IPS-NIHi7 (cell line): ENCODE data around the gene CACNA1E.
"Not testable (repeated sequence)": the region's sequence is repeated elsewhere in the genome, so short reads cannot be mapped to it uniquely, and the experiment has no call there.

ENCODE experiments used
- DNase-seq: peaks from one replicate; pipeline ENCODE4 v3.0.0; 2012; ENCODE audit warnings: mixed read lengths; ENCODE audit errors: extremely low spot score

The CACNA1E gene

DNA sequence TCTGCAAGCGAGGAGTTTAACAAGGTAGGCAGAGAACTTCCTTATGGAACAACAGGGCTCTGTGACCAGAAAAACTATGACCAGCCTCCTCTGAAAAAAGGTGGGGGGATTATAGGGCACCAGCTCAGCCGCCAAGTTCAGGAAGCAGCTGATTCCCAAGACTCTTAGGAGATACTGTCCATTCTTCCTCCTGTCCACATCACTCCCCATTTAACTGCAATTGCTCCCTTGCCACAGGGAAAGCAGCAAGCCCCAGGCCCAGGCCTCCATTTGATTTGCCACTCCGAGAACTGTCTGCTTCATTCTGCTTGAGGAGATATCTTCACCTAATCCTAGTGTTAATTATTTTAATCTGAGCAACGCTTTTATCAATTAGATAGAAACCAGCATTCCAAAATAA is 323.9 kb downstream of the CACNA1E start:
- DNase-seq, result no peak

DNA sequence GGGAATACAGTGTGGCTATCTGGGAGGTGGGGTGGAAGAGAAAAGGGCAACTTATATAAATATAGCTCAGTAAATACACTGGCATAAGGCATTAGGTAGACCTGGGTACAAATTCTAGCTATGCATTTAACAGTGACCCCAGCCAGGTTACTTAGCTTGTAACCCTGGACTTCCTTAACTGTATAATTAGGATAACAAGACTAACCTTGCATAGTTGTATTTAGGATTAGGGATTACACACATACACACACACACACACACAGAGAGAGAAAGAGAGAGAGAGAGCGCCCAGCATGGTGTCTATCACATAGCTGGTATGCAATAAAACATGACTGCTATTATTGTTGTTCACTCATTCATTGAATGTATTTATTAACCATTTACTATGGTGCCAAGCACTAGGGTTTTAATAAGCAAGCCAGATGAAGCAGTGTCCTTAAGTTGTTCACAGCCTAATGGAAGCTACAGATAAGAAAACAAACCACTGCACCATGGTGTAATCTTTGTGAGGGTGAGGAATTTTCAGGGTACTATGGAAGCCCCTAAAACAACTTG is 326.8 kb downstream of the CACNA1E start:
- no peak for DNase-seq

DNA sequence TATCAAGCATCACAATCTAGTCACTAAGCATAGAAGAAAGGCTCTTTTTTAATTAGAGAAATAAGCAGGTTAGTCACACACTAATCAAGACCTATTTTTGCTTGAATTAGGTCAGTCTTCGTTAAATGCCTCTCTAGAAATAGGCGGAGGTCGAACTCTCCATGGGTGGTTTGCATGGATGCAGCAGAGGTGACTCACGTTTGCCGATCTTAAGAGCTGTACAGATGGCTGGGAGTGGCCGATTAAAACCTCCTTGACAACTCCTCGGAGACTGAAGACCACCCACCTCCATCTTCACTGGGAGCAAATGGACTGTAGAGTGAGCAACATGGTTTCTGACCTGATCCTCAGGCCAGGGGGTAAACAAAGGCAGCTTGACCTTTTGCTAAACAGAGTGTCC is 328.9 kb downstream of the CACNA1E start:
- no peak for DNase-seq

DNA sequence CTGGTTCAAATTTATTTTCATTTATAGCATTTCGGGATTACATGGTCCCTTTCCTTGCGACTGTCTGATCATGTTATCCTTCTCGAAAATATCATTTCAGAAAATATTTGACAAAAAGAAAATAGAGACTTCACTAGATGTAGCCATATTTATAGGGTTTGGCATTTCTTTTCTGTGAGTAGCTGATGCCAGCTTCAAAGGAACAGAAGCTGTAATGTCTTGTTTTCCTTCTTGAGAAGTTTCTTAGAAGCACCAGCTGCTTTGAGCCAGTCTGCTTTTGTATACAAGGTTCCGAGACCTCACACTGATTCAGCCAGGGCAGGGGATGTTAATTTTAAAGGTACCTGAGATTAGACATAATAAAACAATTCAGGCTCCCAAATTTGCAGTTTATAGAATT is 329.9 kb downstream of the CACNA1E start:
- no peak for DNase-seq

DNA sequence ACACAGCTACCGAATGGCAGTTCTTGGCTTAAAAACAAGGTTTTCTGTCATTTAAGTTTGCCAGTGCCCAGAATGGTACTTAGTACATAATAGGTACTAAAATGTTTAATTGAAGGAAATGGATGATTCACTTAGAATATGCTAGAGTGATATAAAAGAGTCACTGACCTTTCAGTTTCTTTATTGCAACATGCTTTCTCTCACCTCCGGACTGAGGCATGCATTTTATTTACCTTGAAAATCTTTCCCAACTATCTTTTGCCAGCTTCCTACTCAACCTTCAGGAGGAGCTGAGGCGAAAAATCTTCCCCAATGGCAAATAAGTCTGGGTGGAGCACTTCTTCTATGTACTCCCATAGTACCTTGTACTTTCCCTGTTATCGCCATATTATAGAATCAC is 333.3 kb downstream of the CACNA1E start:
- no peak for DNase-seq

DNA sequence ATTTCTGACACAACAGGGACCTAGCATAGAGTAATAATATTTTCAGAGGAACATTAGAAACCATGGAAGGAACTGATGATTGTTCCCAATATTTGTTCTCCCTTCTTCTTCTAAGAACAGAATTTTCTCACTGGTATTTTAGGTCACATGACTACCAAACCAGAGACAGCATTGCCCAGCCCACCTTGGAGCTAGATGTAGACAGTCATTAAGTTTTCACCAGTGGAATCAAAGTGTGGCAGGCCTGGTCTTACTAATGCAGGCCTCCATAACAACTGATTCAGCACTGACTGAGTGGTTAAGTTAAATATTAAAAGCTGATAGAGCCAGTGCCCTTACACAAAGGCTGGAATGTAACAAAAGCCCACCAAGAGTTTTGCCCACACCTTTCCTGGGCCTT is 333.8 kb downstream of the CACNA1E start:
- DNase-seq, result no peak

DNA sequence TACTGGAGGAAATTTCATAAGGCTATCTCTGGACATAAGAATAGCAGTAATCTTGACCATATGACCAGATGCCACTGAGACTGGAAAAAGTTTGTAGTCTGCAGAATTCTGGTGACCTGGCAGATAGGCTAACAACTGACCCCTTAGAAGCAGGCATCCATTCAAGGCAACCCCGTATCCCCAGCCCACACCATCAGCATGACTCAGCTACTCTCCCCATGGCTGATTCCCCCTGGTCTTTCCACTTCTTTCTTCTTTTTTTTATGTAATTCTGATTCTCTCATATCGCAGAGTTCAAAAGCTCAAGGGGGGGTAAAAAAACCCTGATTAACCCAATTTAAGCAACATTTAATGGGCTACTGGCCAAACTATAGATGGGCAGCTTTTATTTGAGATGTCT is 335.1 kb downstream of the CACNA1E start:
- DNase-seq, result no peak

DNA sequence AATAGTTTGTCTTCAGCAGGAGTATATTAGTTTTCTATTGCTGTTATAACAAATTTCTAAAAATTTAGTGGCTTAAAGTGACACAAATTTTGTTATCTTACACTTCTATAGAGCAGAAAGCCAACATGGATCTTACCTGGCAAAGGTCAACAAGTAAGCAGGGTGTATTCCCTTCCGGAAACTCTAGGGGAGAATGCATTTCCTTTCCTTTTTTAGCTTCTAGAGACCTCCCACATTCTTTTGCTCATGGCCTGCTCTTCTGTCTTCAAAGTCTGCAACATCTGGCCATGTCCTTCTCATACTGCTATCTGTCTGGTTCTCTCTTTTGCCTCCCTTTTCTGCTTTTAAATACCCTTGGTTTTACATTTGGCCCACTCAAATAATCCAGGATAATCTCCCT is 335.6 kb downstream of the CACNA1E start:
- DNase-seq, result no peak

DNA sequence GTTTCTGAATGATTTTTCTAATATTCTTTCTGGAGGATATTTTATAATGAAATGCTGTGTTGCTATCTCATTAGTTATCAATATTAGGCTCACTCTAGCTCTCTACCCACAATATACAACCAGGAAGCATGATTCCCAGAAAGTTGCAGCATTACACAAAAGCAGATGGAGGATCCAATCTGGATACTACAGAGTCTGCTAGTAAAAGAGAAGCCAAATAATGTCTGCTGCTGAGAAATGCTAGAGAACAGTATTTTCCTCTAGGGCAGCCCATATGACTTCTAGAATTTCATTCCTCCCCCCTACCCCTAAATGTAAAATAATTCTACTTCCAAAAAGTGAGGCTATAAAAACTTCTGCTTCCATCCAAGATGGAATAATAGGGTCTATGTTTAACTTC is 338.4 kb downstream of the CACNA1E start:
- DNase-seq, result no peak

DNA sequence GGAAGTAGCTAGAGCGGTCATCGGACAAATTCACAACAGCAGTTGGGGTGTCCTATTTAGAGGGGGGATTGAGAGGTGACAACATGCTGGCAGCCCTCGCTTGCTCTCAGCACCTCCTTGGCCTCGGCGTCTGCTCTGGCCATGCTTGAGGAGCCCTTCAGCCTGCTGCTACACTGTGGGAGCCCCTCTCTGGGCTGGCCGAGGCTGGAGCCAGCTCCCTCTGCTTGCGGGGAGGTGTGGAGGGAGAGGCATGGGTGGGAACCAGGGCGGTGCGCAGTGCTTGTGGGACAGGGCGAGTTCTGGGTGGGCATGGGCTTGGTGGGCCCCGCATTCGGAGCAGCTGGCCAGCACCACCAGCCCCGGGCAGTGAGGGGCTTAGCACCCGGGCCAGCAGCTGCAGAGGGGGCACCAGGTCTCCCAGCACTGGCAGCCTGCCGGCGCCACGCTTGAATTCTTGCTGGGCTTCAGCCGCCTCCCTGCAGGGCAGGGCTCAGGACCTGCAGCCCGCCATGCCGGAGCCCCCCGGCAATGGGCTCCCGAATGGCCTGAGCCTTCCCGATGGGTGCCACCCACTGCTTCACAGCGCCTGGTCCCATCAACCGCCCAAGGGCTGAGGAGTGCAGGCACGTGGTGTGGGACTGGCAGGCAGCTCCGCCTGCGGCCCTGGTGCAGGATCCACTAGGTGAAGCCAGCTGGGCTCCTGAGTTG is 349.0 kb downstream of the CACNA1E start:
- not testable (repeated sequence) for DNase-seq

DNA sequence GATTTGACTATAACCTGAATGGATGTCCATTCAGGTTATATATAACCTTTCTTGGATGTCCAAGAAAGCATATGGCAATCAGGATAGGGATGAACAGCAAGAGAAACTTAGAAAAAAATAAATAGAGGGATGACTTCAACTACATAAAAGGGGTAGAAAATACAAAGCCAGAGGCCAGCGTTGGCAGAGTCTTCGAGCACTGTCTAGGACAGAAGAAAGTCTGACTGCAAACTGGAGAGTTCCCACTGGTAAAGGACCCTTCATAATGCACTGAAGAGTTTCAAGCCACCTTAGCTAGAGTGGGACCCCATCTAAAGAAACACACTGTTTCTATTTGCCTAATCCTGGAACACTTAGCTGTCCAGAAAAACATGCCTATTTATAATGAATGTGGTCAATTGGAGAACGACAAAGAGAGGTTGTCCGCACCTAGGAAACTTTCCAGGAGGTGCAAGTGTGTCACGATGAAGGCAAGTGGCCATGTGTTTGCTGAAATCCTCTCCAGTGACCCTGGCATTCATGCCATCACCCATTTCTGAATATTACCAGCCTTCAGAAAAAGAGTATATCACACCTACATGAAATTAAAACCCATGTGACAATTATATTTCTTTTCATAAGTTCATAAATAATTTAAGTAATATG is 362.8 kb downstream of the CACNA1E start:
- no peak for DNase-seq

DNA sequence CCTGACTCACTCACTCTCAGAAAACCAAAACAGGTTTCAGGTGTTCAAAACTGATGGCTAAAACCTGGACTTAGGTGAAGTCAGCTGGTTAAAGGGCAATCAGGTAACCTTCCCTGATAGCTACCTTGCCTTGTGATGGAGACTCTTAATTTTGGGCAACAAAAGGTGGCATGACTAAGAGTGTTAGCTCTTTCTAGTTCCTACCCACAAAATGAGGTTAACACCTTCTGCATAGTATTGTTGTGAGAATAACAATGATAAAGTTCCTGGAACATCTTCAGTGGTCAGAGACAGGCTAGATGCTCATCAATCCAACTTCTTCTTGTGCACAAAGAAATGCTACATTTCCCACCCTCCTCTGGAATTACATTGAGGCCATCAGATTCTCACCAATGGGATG is 363.4 kb downstream of the CACNA1E start:
- DNase-seq, result no peak

DNA sequence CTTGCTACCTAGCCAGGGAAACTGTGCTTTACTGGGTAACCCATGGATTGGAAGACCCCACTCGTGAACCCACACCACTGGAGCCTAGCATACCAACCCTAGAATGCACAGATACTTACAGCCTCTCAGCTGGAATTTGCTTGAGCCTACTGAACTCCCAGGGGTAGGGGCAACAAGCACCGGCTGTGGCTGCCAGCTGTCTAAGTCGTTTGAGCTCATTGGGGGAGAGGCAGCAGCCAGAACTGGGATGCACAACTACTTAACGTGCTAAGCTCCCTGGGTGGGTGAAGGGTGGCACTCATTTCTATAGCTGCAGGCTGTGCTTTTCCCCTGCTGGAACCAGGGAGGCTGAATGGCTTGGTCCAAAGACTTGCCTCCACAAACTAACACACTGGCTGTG is 365.8 kb downstream of the CACNA1E start:
- no peak for DNase-seq

DNA sequence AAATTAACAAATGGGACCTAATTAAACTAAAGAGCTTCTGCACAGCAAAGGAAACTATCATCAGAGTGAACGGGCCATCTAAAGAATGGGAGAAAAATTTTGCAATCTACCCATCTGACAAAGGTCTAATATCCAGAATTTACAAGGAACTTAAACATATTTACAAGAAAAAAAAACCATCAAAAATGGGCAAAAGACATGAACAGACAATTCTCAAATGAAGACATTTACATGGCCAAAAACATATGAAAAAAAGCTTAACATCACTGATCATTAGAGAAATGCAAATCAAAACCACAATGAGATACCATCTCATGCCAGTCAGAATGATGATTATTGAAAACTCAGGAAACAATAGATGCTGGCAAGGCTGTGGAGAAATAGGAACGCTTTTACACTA is 370.9 kb downstream of the CACNA1E start:
- DNase-seq, result not testable (repeated sequence)

DNA sequence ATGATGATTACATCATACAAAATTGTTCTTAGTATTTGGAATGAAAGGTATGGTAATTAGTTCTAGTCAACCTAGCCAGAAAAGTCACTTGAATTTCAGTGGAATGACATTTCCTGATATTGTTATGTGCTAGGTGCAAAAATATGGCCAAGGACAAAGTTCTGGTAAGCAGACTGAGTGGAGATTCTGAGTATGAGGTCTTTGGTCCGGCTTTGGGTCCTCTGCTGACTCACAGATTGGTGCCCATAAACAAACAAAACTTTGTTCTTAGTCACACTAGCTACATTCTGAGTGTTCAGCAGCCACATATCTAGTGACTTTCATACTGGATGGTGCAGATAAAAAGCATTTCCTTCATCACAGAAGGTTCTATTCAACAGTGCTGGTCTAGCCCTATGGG is 372.1 kb downstream of the CACNA1E start:
- no peak for DNase-seq
